Thyroid gland (tissue), 4 donors: ENCODE measurements around the gene TEX28.

ENCODE experiments used
- CTCF ChIP-seq, 6 experiments: fragments of 200-600 bp in 3 of 6; fragments of 450-650 bp in 3 of 6; sonication (generic) in 3 of 6; IDR thresholded peaks; one replicate each; pipeline ENCODE4 v1.5.1; 2016 to 2019; ENCODE audit warnings: antibody characterized with exemption in 6 of 6, mild to moderate bottlenecking in 2 of 6, inconsistent platforms in 1 of 6, moderate library complexity in 1 of 6
- POLR2A ChIP-seq, 2 donors: fragments of 450-650 bp; IDR thresholded peaks; one replicate each; pipeline ENCODE4 v1.6.1; 2017; ENCODE audit warnings: antibody characterized with exemption in 2 of 2, mild to moderate bottlenecking in 2 of 2, moderate library complexity in 1 of 2

GRCh38 chrX:154334496-154334895 is 39.6 kb upstream of the TEX28 start:
- TF ChIP-seq CTCF (IDR thresholded peaks at IDR 0.05) (no peak), POLR2A (IDR thresholded peaks at IDR 0.05) (no peak)
